Middle frontal gyrus (tissue), 1 donor: ENCODE data around the gene GGA1.

Experiments used
- DNase-seq: peaks from one replicate; pipeline ENCODE4 v3.0.0-alpha.2; 2015; ENCODE audit warnings: low spot score; ENCODE audit errors: extremely low spot score

The GGA1 gene

DNA sequence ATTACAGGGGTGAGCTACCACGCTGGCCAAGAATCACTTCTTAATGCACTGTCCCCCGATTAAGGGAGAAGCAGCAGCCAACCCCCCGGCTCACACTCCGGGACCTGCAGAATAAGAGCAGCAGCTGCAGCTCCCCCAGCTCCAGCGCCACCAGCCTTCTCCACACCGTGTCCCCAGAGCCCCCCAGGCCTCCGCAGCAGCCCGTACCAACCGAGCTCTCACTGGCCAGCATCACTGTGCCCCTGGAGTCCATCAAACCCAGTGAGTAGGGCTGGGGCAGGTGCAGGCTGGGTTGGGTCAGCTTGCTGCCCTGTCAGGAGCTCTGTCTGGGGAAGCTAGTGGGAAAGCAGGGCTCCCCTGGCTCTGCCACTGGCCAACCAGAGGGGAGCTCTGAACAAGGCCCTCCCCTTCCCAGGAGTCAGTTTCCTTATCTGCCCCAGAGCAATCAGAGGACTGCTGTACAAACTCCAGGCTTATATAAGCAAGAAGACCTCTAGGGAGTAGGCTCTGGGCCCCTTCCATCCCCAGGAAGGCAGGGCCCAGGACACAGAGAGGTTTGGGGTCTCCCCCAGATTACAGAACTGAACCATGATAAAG lies 22.3 kb downstream of the GGA1 start:
- DNase-seq = no peak

DNA sequence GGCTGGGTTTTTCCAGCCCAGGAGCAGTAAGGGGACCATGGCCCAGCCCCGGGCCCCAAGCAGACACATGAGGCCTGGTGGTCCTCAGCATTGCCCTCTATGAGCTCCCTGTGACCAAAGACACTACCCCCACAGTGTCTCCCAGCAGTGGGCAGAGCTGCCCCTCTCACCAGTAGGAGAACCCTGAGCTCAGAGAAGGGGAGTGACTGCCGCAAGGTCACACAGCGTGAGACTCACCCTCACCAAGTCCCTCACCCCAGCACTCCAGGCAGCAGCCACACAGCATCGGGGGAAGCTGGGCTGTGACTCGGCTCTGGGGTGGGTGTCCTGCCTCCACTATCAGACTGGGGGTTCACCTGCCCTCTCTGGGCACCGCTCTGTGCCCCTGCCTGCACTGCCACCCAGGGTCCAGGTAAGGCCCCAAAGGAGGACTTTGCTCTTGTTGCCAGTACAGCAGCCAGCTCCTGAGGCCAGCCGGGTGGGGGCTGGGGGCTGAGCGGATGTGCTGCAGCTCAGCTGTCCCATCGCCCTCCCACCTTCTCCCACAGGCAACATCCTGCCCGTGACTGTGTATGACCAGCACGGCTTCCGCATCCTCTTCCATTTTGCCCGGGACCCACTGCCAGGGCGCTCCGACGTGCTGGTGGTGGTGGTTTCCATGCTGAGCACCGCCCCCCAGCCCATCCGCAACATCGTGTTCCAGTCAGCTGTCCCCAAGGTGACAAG lies 23.0 kb downstream of the GGA1 start:
- DNase-seq = no peak

DNA sequence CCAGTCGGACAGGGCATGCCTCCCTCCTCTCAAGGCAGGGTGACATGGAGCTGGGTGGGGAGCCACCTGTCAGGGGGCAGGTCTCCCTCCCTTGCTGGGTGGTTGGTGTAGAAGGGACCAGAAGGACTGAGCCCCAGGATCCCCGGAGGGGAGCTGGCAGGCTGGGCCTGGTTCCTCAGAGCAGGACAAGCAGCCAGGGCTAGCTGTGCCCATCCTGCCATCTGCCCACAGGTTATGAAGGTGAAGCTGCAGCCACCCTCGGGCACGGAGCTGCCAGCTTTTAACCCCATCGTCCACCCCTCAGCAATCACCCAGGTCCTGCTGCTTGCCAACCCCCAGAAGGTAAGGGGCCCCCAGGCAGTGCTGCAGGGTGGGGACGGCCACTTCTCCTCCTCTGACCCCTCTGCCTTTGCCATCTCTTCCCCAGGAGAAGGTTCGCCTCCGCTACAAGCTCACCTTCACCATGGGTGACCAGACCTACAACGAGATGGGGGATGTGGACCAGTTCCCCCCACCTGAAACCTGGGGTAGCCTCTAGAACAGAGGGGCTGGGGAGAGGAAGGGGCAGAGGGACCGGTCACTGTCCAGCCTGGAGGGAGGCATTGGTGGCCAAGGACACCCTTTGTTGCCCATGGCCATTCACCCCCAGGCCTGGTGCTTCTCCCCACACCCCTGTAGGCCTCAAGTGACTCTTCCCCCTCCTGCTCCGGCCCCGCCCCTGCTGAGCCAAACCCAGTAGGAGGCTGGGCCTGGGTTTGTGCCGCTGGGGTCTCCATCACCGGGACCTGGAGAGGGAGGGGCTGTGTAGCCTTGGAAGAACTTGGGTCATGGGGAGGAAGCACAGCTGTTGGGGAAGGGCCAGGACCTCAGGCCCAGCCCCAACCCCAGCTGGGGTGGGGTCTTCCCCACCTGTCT lies 23.8 kb downstream of the GGA1 start:
- DNase-seq = no peak

DNA sequence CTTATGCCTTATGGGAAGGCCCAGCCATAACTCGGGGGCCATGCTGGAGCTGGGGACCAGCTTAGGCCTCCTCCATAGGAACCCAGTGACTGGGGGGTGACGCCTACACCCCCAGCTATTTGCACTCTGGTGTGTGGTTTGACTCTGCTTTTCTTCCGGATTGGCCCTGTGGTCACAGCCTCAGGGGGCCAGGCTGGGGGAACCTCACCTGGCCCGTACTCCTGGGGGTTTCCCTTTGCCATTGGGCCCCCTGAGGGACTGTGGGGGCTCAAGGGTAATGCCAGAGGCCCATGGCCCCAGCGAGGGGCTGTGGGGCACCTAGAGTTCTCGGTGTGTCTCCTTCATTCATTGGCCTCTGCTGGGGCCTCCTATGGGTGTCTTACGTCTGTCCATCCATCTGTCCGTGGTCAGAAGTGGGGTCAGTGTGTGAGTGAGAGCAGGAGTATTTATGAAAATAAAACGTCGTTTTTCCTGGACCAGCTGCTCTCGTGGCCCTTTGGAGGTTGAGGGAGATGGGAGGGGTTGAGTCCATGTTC lies 24.5 kb downstream of the GGA1 start:
- no peak for DNase-seq

DNA sequence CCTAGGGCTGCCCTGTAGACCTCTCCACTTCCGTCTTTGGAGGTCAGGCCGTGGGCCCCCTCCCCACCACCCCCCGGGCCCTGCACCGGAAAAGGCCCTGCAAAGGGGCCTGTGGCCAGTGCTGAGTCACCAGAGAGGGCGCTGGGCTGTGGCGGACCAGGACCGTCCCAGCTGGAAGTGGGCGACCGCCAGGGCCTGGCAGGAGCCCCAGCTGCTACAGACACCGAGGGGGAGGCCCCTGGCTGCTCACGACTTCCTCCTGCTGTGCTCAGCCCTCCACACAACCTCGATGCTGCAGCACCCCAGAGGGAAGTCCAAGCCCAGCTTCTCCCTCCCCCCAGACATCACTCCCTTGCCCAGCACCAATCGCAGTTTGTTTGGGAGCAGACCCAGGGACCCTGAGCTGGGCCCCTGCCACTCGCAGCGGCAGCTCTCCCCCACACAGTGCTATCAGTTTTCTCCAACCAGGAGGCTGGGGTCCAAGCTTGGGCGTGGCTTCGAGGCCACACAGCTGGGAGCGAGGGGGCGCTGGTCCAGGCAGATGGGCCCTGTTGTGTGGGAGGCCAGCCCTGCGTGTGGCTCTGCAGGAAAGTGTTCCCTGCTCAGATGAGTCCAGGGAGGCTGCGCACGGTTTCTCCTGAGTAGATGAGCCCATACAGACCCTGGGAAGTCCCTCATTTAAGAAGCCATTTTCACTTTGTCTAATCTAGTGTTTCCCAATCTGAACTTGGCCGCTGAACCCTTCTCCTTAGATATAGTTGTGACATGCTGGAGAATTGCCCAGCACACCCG lies 25.2 kb downstream of the GGA1 start:
- peak; percentile 53 for DNase-seq

DNA sequence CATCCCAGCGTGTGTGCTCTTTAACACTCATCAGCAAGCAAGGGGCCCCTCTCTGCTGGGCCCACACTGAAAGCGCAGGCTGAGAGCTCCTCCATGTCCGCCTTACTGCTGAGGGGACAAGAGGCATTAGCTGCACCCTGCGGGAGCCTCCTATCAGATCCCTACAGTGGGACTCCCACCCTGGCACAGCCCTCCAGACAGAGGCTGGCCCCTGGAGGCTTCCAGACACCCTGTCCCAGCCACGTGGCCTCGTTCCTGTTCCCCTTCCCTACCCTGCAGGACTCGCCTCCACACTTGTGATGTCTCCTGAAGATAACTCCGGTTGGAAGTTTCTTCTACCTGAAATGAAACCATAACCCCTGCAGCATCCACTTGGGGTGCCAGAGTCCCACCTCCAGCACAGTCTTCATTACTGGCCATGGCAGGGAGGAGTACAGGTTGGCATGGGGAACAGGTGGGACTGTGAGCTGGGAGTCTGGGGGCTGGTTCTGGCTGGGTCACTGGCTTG lies 25.8 kb downstream of the GGA1 start:
- DNase-seq = no peak

DNA sequence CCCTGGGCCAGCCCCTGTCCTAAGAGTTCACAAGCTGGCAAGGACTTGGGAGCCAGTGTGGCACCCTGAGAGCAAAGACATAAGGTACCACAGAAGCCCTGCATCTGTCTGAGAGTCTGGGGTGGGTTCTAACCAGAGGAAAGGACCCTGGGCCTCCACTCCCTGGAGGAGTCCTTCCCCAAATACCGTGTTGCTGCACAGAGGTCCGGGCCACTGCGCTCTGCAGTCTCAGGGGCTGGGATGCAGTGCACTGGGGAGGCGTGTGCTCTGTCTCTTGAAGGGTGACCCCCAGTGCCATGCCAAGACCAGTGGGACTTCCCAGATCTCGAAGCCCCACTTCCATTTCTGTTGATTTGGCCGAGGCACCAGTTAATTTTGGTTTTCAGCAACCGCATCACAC lies 26.5 kb downstream of the GGA1 start:
- DNase-seq = no peak

DNA sequence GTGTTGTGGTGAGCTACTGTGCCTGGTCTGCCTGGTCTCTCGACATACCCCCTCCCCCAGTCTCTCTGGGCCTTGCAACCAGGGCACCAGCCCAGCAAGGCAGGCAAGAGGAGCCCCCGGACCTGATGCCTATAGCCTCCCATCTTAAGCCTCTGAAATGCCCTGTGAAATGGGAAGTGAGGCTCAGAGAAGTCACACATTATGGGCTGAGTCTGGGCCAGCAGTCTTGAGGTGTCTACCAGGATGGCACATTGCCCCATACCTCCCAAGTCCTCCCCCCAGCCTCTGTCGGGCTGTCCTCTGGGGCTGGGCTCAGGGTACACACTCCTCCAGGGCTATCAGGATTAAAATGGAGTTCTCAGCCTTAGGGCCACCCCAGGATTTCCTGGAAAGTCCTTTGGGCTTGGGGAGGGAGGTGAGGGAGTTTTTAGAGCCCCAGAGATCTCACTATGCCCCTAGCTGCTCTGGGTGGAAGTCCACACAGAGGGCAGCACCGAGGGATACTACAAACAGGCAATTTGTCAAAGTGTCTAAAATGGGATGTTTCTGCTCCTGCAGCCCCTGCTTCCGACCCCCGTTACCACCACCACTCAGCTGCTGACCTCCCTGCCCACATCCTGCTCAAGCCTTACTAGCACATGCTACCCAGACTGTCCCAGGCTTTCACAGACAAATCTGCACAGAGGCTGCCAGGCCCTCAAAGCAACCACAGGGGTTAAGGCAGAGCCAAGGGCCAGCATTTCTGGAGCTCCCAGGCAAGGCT lies 27.7 kb downstream of the GGA1 start:
- DNase-seq = no peak

DNA sequence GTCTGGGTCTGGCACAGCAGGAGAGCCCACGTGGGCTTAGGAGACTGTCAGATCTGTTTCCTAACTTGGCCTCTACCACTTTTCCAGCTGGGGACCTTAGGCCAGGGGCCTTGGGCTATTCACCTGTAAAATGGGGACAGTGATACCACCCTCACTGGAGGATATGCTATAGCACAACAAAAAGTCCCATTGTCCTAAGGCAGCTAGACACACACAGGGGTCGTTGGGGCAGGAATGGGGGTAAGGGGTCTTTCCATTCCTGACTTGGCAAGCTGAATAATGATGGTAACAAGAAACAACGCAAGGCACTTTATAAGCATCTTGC lies 28.3 kb downstream of the GGA1 start:
- DNase-seq = no peak

DNA sequence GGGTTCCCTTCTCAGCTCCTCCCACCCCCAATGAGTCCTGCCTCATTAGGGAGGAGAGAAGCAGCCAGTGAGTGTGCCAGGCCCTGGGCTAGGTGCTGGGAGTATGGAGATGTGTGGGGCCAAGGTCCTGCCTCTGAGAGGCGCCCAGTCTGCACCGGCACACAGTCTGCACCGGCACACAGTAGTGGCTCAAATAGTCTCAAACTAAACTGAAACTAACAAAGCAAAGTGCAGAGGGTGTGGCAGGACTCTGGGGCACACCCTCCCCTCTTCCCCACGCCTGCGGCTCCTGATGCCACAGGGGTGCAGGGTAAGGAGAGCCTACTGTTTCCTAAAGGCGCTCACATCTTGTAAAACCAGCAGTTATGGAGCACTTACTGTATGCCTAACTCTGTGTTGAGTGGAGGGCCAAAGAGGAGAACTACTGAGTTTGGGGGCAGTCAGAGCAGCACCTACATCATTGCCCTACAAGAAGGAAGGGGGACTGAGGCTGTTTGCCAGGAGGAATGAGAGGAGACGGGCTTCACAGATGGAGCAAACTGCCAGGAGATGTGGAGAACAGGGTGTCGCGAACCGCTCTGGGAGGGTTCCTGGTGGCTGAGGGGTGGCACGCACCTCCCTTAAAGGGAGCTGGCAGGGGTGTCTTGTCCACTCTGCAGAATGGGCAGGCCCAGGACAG lies 29.9 kb downstream of the GGA1 start:
- no peak for DNase-seq

DNA sequence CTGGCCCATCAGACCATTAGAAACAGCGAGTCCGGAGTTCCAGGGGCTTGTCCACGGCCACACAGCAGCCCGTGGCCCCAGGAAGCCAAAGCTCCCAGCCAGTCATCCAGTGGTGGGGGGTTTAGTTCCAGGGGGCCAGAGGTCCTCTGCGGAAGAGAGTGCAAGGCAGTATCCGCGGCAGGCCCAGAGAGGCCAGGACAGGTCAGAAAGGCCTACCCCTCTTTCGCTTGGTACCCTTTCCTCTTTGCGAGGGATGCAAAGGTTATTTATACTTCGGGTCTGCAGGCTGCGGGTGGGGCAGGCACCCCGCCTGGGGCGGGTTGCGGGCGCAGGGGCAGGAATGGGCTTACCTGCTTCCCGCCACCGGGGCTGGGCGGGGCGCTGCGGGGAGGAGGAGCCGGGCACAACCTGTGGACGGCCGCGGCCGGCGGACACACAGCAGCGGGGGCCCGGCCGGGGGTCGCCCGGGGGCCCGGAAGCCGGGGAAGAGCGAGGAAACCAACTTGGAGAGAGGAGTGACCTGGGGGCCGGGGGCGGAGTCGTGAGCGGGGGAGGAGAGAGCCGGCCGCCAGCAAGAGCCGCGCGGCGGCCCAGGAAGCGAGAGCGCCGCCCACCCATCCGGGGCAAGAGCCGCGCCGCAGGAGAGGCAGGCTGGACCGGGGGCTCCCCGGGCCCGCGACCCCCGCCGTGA lies 30.6 kb downstream of the GGA1 start, which contains the start of gene SH3BP1:
SH3BP1 (plus strand) TSS at position 600 of the 691 bp plus-strand sequence. CDS start 119 bp downstream, outside the sequence.
- no peak for DNase-seq

DNA sequence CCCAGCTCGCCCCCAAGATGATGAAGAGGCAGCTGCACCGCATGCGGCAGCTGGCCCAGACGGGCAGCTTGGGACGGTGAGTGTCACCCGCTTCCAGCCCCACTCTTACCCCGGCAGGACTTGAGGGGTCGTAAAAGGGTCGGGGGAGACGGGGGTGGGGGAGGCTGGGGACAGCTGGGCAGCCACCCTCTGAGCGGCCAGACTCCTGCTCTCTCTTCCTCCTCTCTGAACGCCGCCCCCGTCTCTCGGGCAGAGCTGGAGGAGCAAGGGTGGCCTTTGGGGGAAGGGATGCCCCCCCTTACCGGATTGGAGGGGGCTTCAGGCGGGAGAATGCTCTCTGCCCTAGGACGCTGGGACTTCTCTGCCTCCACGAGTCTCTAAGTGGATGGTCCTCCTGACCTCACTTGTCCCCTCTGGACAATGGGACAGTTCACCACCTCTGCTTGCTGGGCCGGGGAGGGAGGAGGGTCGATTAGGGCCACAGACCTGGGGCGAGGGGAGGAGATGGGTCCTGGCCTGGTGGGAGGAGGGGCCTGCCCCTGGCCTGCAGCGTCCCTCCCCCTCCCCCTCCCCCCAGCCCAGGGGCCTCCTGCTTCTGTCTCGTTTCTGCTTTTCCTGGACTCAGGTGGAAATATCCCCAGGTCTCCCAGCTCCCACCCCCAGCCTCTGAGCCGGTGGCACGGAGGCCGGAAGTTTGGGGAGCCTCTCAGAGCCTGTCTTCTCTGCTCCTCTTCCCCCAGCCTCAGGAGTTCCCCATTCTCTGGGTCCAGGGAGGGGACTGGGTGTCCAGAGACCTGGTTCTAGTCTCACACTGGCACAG lies 31.3 kb downstream of the GGA1 start:
- DNase-seq = no peak

DNA sequence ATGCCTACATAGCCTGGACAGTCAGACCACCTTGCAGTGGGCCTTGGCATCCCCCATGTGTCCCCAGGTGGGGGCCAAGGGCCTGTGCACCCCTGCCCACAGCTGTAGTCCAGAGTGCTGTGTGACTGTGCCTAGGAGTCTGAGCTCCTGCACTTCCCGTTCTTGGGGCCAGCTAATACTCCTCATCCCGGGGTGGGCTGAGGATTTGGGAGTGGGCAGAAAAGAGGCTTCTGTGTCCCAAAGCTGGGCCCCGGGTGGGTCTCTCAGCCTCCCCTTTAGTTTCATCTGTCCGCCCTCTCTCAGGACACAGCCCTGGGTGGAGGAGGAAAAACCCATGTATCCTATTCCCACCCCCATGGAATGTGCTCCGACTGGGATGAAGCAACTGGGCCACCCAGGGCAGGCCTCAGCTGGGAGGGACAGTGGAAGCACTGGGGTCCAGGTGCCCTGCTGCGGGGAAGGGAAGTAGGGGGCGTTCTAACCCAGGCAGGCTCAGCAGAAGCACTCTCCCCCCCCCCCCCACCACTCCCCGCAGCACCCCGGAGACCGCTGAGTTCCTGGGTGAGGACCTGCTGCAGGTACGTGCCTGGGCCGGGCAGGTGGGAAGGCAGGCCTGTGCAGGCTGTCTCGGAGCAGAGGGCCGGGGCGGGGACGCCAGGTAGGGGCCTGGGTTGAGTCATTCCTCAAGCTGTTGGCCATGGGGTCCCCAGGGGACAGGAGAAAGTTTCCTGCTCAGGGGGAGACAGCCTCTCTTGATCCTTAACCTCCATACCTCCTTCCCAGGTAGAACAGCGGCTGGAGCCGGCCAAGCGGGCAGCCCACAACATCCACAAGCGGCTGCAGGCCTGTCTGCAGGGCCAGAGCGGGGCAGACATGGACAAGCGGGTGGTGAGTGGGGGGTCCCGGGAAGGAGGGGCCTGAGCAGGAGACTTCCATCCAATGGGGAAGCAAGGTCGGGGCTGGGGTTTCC lies 32.2 kb downstream of the GGA1 start:
- DNase-seq = no peak

DNA sequence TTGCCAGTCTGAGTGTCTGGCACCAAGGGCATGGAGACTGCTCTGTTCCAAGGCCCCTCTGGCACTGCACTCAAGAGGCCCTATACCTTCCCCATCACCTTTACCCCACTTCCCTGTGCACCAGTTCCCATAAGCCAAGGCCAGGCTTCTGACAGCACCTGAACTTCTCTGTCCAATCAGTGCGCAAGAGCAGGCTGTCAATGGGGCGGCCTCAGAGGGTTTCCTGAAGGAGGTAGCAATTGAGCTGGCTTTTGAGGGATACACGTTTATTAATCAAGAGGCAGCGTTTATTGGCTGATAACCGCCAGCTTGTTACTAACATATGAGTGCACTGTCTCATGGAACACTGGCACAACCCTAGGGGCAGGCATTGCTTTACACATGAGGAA lies 32.9 kb downstream of the GGA1 start:
- no peak for DNase-seq

DNA sequence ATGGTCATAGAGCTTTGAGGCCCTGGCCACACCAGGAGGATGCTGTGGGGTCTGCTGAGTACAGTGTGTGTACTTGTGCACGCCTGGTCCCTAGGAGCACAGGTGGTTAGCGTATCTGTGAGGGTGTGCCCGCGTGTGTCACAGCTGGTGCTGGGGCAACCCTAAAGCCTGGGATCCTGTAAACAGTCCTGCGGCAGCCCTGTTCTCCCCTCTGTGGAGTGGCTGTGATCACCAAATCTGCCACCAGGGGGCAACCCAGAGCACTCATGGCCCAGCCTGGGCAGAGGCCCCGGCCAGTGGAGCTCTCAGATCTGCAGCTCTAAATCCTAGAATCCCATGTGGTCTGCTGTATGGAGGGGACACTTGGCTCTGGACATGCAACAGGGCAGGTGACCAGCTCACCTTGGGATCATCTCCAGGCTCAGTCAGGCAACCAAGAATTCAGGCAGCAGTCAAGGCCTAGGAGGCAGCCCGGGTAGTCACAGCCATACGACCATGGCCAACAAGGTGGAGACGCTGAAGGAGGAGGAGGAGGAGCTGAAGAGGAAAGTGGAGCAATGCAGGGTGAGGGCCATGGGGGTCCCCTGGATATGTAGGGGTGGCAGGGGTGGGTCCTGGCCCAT lies 34.7 kb downstream of the GGA1 start:
- DNase-seq = peak; percentile 73

DNA sequence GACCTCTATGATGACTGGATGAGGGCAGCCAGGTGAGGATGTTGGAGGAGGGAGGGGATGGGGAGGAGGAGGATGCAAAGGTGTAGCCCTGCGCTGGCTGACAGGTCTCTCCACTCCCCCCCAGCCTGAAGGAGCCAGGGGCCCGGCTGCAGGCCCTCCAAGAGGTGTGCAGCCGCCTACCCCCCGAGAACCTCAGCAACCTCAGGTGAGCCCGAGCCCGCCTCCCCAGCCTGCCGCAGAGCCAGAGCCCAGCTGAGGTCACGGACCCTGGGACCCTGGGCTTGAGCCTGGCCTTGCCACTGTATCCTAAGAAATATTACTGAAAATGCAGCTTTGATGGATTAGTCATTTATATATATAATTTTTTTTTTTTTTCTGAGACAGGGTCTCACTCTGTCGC lies 38.7 kb downstream of the GGA1 start:
- DNase-seq = no peak

DNA sequence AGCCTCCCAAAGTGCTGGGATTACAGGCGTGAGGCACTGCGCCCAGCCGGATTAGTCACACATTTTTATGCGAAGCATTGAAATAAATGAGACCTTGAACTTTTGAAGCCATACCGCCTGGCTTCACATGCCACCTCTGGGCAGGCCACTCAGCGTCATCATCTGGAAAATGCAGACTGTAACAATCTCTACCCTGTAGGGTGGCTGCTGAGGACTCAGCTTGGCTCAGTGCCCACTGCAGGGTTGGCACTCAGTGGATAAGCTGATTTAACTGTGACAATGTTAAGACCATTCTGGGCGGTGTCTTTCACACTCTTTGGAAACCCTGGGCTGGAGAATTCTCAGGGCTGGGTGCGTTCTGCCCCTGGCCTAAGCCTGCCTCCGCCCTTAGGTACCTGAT lies 39.3 kb downstream of the GGA1 start:
- no peak for DNase-seq
